ENCODE results near the gene POP7. TPM values are rescaled to one million over a fixed set of nuclear protein-coding genes. Genes with fewer than 3 reads are reported as not detected.
A peak's percentile ranks its signal among the peaks of the same experiment; 100 is the strongest.

POP7 gene
- total RNA-seq, 1 donor from 2014 or later: 82.7 TPM

GRCh38 chr7:100674411-100675104, 31.4 kb upstream of the POP7 start:
- peaks cover 10% of the 10 kb centered on the region for H3K27me3 Mint-ChIP-seq (ENCODE audit: insufficient read depth)
- DNase-seq (ENCODE audit: low spot score): no peak
- peaks cover 18% of the 10 kb centered on the region for H3K36me3 Mint-ChIP-seq (ENCODE audit: low read depth)
- H3K9me3 Mint-ChIP-seq: no peaks in the 10 kb centered on the region
- peak overlapping the region; percentile 98 for H3K4me3 Mint-ChIP-seq
- H3K4me1 Mint-ChIP-seq (ENCODE audit: low read depth): peaks cover 10% of the 10 kb centered on the region
- peak overlapping the region; percentile 94 for H3K27ac Mint-ChIP-seq
- intact Hi-C loops (cut with micrococcal nuclease): loop anchor here (1.0 to 10.0 kb wide), 3 partner anchors 17 to 550 kb away; partner anchors contain the start of genes MBLAC1 and TSC22D4

DNA sequence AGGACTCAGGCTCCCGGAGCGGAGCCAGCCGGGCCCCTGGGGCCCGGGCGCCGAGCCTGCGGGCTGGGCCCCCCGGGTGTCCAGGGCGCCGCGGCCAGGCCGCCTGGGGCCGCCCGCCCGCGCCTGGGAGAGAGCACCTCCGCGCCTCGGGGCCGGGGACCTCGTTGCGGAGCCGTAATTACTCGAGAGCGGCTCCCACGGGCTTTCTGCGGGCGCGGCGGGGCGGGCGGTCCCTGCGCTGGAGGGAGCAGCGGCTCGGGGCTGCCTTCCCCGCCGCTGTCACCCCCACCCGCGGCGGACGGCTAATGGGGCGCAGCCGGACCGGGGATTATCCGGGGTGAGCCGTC, 30.8 kb upstream of the POP7 start:
- intact Hi-C loops (cut with micrococcal nuclease): loop anchor here (1.0 to 10.0 kb wide), 3 partner anchors 16 to 550 kb away; partner anchors contain the start of genes MBLAC1 and TSC22D4
- H3K4me1 Mint-ChIP-seq (ENCODE audit: low read depth): peaks cover 12% of the 10 kb centered on the region
- H3K27ac Mint-ChIP-seq: no peak overlapping the region
- peak overlapping the region; percentile 98 for H3K4me3 Mint-ChIP-seq
- H3K36me3 Mint-ChIP-seq (ENCODE audit: low read depth): peaks cover 18% of the 10 kb centered on the region
- DNase-seq (ENCODE audit: low spot score): no peak
- no peaks in the 10 kb centered on the region for H3K9me3 Mint-ChIP-seq
- H3K27me3 Mint-ChIP-seq (ENCODE audit: insufficient read depth): peaks cover 7% of the 10 kb centered on the region

DNA sequence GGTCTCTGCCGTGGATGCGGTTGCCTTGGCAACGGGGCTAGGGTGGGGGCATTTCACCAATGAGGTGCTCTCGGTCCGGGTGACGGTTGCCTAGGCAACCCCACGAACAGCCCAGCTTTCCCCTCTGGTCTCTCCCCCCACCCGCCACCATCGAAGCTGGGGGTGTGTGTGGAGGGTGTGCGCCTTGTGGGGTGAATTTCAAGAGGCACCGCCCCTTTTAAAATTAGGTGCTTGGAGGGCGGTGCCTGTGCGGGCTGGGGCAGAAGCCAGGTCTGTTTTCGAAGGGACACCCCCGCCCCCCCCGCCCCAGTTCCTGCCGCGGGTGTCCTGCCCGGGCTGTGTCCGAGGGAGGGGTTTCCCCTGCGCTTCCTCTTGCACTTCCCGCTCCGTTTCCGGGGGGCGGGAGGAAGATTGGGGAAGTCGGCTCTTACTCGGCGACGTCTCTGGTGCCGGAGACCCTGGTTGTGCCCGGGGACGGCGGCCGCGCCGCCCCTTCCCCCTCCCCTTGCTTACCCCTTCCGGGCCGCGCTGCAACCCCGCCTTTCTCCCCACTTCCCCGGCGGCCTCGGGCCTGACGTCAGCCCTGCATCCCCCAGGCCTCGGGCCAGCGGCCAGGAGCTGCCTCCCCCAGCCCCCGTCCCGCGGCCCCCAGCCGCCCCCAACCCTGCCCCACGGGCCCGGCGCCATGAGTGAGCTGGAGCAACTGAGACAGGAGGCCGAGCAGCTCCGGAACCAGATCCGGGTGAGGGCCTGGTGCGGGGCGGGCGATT, 30.2 kb upstream of the POP7 start:
- Mint-ChIP-seq H3K9me3 (no peaks in the 10 kb centered on the region), H3K27me3 (ENCODE audit: insufficient read depth) (peaks cover 7% of the 10 kb centered on the region), H3K4me3 (peak overlapping the region; percentile 88), H3K27ac (peak overlapping the region; percentile 81), H3K4me1 (ENCODE audit: low read depth) (peaks cover 15% of the 10 kb centered on the region), H3K36me3 (ENCODE audit: low read depth) (peaks cover 18% of the 10 kb centered on the region)
- DNase-seq (ENCODE audit: low spot score): peak; percentile 78
- intact Hi-C loops (cut with micrococcal nuclease): loop anchor here (1.0 to 10.0 kb wide), 3 partner anchors 16 to 551 kb away; partner anchors contain the start of genes MBLAC1 and TSC22D4

- H3K4me1 Mint-ChIP-seq (ENCODE audit: low read depth): peaks cover 15% of the 10 kb centered on the region
- DNase-seq (ENCODE audit: low spot score): no peak
- intact Hi-C loops (cut with micrococcal nuclease): loop anchor here (10.0 kb wide), 1 partner anchor 552 kb away; the partner anchor contains the start of gene MBLAC1
- peaks cover 2% of the 10 kb centered on the region for H3K27me3 Mint-ChIP-seq (ENCODE audit: insufficient read depth)
- H3K4me3 Mint-ChIP-seq: peak overlapping the region; percentile 88
- H3K27ac Mint-ChIP-seq: peak overlapping the region; percentile 91
- H3K9me3 Mint-ChIP-seq: no peaks in the 10 kb centered on the region
- peaks cover 18% of the 10 kb centered on the region for H3K36me3 Mint-ChIP-seq (ENCODE audit: low read depth)
Observed at GRCh38 chr7:100676501-100677306, 29.2 kb upstream of the POP7 start.

DNA sequence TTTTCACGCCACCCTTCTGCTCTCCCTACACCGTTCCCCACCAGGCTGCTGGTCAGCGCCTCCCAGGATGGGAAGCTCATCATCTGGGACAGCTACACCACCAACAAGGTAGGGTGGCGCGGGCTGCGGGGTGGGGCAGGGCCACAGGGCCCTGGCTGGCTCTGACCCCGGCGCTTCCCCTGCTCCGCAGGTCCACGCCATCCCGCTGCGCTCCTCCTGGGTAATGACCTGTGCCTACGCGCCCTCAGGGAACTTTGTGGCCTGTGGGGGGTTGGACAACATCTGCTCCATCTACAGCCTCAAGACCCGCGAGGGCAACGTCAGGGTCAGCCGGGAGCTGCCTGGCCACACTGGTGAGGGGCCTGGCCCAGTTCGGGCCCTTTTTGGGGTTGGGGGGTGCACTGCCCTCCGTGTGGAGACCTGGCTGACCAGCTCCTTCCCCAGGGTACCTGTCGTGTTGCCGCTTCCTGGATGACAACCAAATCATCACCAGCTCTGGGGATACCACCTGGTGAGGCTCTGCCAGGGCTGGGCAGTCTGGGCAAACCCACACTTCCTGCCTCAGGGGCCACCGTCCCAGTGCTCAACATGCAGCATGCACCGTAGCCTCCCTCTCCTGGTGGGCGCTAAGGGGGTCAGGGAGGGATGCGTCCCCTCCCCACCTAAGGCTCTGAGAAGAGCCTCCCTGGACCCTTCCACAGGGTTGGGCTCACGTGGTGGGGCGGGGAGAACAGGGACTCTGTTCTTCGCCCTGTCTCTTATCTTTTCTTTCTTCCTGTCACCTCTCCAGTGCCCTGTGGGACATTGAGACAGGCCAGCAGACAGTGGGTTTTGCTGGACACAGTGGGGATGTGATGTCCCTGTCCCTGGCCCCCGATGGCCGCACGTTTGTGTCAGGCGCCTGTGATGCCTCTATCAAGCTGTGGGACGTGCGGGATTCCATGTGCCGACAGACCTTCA, 28.3 kb upstream of the POP7 start:
- intact Hi-C loops (cut with micrococcal nuclease): loop anchor here (10.0 kb wide), 1 partner anchor 553 kb away; the partner anchor contains the start of gene MBLAC1
- Mint-ChIP-seq H3K36me3 (ENCODE audit: low read depth) (peaks cover 18% of the 10 kb centered on the region), H3K4me1 (ENCODE audit: low read depth) (peaks cover 15% of the 10 kb centered on the region), H3K9me3 (no peaks in the 10 kb centered on the region), H3K27me3 (ENCODE audit: insufficient read depth) (no peaks in the 10 kb centered on the region), H3K27ac (peak overlapping the region; percentile 85), H3K4me3 (peak overlapping the region; percentile 62)
- no peak for DNase-seq (ENCODE audit: low spot score)

- Mint-ChIP-seq H3K4me1 (ENCODE audit: low read depth) (peaks cover 15% of the 10 kb centered on the region), H3K4me3 (peak overlapping the region; percentile 59), H3K36me3 (ENCODE audit: low read depth) (peaks cover 21% of the 10 kb centered on the region), H3K27ac (no peak overlapping the region), H3K9me3 (no peaks in the 10 kb centered on the region), H3K27me3 (ENCODE audit: insufficient read depth) (no peaks in the 10 kb centered on the region)
- intact Hi-C loops (cut with micrococcal nuclease): loop anchor here (10.0 kb wide), 1 partner anchor 554 kb away; the partner anchor contains the start of gene MBLAC1
- no peak for DNase-seq (ENCODE audit: low spot score)
Observed at GRCh38 chr7:100678291-100678984, 27.5 kb upstream of the POP7 start.

- peaks cover 23% of the 10 kb centered on the region for H3K36me3 Mint-ChIP-seq (ENCODE audit: low read depth)
- intact Hi-C loops (cut with micrococcal nuclease): loop anchor here (10.0 kb wide), 1 partner anchor 555 kb away; the partner anchor contains the start of gene MBLAC1
Observed at GRCh38 chr7:100679129-100679926, 26.6 kb upstream of the POP7 start.

DNA sequence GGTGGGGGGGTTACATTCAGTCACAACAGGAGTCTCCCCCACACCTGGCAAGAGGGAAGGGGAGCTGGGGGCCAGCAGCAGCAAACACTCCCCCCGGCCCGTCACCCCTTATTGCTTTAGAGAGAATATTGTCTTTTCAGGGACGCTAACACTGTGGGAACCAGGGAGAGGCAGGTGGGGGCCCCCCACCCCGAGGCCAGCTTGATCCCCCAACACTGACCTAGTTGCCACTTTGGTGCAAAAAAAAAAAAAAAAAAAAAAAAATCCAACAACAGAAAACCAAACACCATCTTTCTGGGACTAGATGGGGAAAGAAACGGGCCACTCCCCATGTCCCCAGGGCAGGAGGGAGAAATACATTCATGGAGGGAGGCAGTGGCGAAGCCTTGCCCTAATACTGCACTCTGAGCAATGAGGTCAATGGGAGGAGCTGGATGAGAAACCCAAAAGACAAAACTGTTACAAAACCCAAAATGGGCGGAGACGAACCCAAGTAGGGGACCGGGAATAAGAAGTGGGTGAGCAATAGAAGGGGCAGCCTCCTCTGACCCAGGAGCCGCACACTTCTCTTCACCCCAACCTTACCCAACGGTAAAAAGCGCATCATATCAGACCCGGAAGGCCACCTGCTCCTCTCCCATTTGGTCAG, 25.9 kb upstream of the POP7 start:
- no peaks in the 10 kb centered on the region for H3K27me3 Mint-ChIP-seq (ENCODE audit: insufficient read depth)
- DNase-seq (ENCODE audit: low spot score): no peak
- H3K4me1 Mint-ChIP-seq (ENCODE audit: low read depth): peaks cover 15% of the 10 kb centered on the region
- H3K4me3 Mint-ChIP-seq: no peak overlapping the region
- H3K27ac Mint-ChIP-seq: peak overlapping the region; percentile 26
- H3K9me3 Mint-ChIP-seq: no peaks in the 10 kb centered on the region
- H3K36me3 Mint-ChIP-seq (ENCODE audit: low read depth): peaks cover 23% of the 10 kb centered on the region
- intact Hi-C loops (cut with micrococcal nuclease): loop anchor here (10.0 kb wide), 1 partner anchor 555 kb away; the partner anchor contains the start of gene MBLAC1

More at GRCh38 chr7:100679129-100679926, 26.6 kb upstream of the POP7 start:
- Mint-ChIP-seq H3K27ac (peak overlapping the region; percentile 68), H3K4me3 (no peak overlapping the region), H3K9me3 (no peaks in the 10 kb centered on the region), H3K27me3 (ENCODE audit: insufficient read depth) (no peaks in the 10 kb centered on the region), H3K4me1 (ENCODE audit: low read depth) (peaks cover 15% of the 10 kb centered on the region)
- no peak for DNase-seq (ENCODE audit: low spot score)

GRCh38 chr7:100680576-100681271, 25.2 kb upstream of the POP7 start:
- H3K9me3 Mint-ChIP-seq: no peaks in the 10 kb centered on the region
- H3K27me3 Mint-ChIP-seq (ENCODE audit: insufficient read depth): no peaks in the 10 kb centered on the region
- intact Hi-C loops (cut with micrococcal nuclease): no loop called here
- no peak overlapping the region for H3K27ac Mint-ChIP-seq
- H3K4me1 Mint-ChIP-seq (ENCODE audit: low read depth): peaks cover 15% of the 10 kb centered on the region
- DNase-seq (ENCODE audit: low spot score): no peak
- H3K4me3 Mint-ChIP-seq: no peak overlapping the region
- peaks cover 29% of the 10 kb centered on the region for H3K36me3 Mint-ChIP-seq (ENCODE audit: low read depth)
